ENCODE data around the gene PFKFB3.
"Not testable (repeated sequence)": the region's sequence is repeated elsewhere in the genome, so short reads cannot be mapped to it uniquely, and the experiment has no call there.

PFKFB3 gene

DNA sequence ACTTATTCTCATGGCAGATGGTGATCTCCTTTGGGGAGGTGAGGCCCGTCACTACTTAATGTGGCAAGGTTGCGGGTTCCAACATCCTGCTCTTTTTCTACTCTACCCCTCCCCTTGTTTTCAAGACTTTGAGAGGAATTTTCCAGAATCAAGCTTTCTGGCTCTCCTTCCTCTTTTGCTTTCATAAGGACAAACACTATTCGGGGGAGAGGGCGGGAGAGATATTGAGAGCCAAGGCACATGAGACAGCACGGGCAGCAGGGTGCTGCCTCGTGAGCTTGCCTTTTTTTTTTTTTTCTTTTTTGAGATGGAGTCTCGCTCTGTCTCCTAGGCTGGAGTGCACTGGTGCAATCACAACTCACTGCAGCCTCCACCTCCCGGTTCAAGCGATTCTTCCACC lies 6.9 kb upstream of the PFKFB3 start:
- TF ChIP-seq, protein P1, sequence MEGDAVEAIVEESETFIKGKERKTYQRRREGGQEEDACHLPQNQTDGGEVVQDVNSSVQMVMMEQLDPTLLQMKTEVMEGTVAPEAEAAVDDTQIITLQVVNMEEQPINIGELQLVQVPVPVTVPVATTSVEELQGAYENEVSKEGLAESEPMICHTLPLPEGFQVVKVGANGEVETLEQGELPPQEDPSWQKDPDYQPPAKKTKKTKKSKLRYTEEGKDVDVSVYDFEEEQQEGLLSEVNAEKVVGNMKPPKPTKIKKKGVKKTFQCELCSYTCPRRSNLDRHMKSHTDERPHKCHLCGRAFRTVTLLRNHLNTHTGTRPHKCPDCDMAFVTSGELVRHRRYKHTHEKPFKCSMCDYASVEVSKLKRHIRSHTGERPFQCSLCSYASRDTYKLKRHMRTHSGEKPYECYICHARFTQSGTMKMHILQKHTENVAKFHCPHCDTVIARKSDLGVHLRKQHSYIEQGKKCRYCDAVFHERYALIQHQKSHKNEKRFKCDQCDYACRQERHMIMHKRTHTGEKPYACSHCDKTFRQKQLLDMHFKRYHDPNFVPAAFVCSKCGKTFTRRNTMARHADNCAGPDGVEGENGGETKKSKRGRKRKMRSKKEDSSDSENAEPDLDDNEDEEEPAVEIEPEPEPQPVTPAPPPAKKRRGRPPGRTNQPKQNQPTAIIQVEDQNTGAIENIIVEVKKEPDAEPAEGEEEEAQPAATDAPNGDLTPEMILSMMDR (IDR thresholded peaks at IDR 0.05; ENCODE audit: low read depth, low read length, missing control alignments) = no peak
- DNase-seq (ENCODE audit: extremely low read depth, low read depth) = no peak
- no peak overlapping the region for H3K4me3 ChIP-seq (replicated peaks; ENCODE audit: low read depth, low read length)

DNA sequence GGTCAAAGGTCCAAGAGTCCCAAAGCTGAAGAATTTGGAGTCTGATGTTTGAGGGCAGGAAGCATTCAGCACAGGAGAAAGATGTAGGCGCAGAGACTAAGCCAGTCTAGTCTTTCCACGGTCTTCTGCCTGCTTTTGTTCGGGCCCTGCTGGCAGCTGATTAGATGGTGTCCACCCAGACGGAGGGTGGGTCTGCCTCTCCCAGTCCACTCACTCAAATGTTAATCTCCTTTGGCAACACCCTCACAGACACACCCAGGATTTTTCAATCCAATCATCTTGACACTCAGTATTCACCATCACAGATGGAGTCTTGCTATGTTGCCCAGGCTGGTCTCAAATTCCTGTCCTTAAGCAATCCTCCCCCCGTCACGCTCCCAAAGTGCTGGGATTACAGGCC lies 6.2 kb upstream of the PFKFB3 start:
- DNase-seq (ENCODE audit: extremely low read depth, low read depth); H3K4me3 ChIP-seq (replicated peaks; ENCODE audit: low read depth, low read length): not testable (repeated sequence)

DNA sequence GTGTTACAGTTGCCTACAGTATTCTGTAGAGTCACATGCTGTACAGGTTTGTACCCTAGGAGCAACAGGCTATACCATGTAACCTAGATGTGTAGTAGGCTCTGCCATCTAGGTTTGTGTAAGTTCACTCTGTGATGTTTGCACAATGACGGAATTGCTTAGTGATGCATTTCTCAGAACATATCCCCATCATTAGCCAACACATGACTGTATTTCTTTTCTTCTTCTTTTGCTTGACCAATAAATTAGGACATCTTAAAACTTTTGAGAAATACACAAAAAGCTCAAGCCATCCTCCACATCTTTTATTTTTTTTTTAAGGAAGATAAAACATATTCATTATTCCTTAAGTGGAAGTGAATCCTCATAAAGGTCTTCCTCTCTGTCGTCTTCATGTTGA lies 5.4 kb upstream of the PFKFB3 start:
- no peak overlapping the region for H3K4me3 ChIP-seq (replicated peaks; ENCODE audit: low read depth, low read length)

DNA sequence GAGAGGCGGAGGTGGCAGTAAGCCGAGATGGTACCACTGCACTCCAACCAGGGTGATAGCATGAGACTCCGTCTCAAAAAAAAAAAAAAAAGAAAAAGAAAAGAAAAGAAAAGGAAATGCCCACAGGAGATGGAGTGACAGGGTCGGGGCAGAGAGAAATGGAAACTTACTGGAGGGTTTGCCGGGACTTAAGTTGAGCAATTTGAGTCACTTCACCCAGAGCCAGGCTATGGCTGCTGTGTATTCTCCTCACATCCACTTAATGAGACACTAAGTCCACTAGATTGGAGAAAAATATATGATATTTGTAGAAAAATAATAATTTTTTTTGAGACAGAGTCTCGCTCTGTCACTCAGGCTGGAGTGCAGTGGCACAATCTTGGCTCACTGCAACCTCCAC lies 4.6 kb upstream of the PFKFB3 start:
- DNase-seq (ENCODE audit: extremely low read depth, low read depth) = no peak
- TF ChIP-seq, protein P1 (IDR thresholded peaks at IDR 0.05; ENCODE audit: low read depth, low read length, missing control alignments) = no peak

More for the DNA sequence above, 5.4 kb upstream of the PFKFB3 start:
- DNase-seq (ENCODE audit: extremely low read depth, low read depth) = no peak
- TF ChIP-seq, protein P1 (IDR thresholded peaks at IDR 0.05; ENCODE audit: low read depth, low read length, missing control alignments) = no peak

DNA sequence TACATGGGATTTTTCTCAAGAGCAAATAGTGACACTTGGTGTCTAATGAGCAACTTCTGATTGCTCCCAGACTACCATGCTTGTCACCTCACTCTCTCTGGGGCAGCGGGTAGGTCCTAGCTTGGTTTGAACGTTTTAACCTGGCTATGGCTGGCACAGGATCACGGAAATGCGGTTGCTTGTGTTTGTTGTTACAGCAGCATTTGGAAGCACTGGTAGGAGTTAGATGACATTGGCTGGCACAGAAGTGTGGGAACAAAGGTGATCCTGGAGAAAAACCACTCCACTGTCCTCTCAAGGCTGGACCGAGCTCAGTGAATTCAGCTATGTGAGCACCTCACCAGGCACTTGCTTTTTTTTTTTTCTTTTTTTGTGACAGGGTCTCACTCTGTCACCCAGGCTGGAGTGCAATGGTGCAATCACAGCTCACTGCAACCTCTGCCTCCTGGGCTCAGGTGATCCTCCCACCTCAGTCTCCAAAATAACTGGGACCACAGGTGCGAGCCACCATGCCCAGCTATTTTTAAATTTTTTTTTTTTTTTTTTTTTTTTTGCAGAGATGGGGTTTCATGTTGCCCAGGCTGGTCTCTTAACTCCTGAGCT lies 3.5 kb upstream of the PFKFB3 start:
- no peak for DNase-seq (ENCODE audit: extremely low read depth, low read depth)
- no peak overlapping the region for H3K4me3 ChIP-seq (replicated peaks; ENCODE audit: low read depth, low read length)
- TF ChIP-seq, protein P1 (IDR thresholded peaks at IDR 0.05; ENCODE audit: low read depth, low read length, missing control alignments) = no peak

More for the DNA sequence above, 4.6 kb upstream of the PFKFB3 start:
- no peak overlapping the region for H3K4me3 ChIP-seq (replicated peaks; ENCODE audit: low read depth, low read length)

DNA sequence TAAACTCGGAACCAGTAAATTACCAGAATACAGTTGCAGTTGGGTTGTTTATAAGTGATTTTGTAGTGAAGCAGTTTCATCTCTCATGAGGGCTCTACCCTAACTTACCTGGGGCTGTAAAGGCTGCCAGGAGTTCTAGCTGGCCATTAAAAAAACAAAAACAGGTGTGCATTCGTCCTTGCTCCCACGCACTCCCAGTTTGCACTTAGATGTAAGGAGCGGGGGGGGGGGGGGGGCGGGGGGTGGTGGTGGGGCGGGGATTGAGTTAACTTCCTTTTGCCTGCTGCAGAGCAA lies 2.3 kb upstream of the PFKFB3 start:
- no peak overlapping the region; the same call in 1 of the 2 replicates for H3K4me3 ChIP-seq (replicated peaks; ENCODE audit: low read depth, low read length)
- TF ChIP-seq, protein P1 (IDR thresholded peaks at IDR 0.05; ENCODE audit: low read depth, low read length, missing control alignments) = no peak
- DNase-seq (ENCODE audit: extremely low read depth, low read depth) = no peak

DNA sequence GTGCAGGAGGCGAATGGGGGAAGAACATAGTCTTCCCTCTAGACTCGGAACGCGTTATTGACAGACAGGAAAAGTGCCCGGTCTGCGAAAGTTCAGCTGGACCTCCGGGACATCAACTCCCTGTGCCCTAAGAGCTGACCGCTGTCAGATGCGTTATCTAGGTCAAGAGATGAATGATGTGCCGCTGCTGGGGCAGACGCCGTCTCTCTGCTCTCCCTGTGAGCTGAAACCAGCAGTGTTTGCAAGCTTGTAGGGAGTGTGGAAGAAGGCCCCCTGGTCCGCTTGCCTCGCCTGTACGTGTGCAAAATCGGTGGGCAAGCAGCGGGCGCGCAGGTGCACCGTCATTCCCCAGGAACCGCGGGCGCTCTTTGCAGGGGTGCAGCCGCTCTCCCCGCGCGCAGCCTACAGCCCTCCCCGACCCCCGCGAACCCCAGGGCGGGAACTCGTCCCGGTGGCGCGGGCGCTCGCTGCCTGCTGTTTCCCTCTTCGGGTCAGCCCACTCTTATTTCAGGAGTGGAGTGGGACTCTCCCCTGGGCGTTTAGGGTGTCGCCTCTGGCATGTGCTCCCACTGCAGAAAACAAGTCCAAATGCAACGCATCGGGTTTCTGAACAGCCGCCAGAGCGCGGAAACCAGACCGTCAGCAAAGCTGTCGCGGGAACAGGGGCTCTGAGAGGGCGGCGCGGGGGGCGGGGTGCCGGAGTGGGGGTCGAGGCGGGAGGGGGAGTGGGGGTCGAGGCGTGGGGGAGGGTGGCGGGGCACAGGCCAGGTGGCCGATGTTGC lies 1.8 kb upstream of the PFKFB3 start:
- no peak for DNase-seq (ENCODE audit: extremely low read depth, low read depth)
- peak overlapping the region; percentile 29 for H3K4me3 ChIP-seq (replicated peaks; ENCODE audit: low read depth, low read length)
- TF ChIP-seq, protein P1 (IDR thresholded peaks at IDR 0.05; ENCODE audit: low read depth, low read length, missing control alignments) = no peak

Measured in HFF-Myc (cell line).